B cell (primary cell): Measurements from ENCODE around the gene RIN3. TPM values are rescaled to one million over a fixed set of nuclear protein-coding genes. Genes with fewer than 3 reads are reported as not detected.

Experiments
- ATAC-seq: fragments of 200-7000 bp; cut with Tn5 transposase; one replicate; pipeline ENCODE4 v1.10.0; 2021; ENCODE audit warnings: low read depth, mild to moderate bottlenecking, moderate number of reproducible peaks, moderate library complexity
- CTCF ChIA-PET: fragments of 350-600 bp; sonication (Branson Sonifier 250); formaldehyde crosslinking; loops from one replicate; lab custom pipeline; 2021; ENCODE audit warnings: antibody characterized with exemption, inconsistent platforms; lab: Charles Lee
- POLR2A ChIA-PET: fragments of 350-600 bp; sonication (Branson Sonifier 250); formaldehyde crosslinking; loops from one replicate; lab custom pipeline; 2021; ENCODE audit warnings: antibody characterized with exemption; lab: Charles Lee
- DNase-seq: peaks from one replicate; pipeline ENCODE4 v3.0.0; 2013
- H2AFZ ChIP-seq: 2 replicates; pipeline ENCODE4 v1.6.1; 2012; ENCODE audit warnings: mild to moderate bottlenecking, low read depth, low read length; ENCODE audit not compliant: insufficient read depth, poor library complexity, severe bottlenecking
- H3K27ac ChIP-seq, 2 donors: 1 replicate in 1 of 2; 2 replicates in 1 of 2; pipeline ENCODE4 v1.5.1; 2012 to 2013; ENCODE audit warnings: low read length in 2 of 2, mild to moderate bottlenecking in 2 of 2, moderate library complexity in 1 of 2
- H3K27me3 ChIP-seq, 4 experiments: fragments of 200-600 bp in 1 of 4; sonication (generic) in 1 of 4; replicated peaks in 1 of 4; 1 replicate in 2 of 4; 2 replicates in 2 of 4; pipeline versions ENCODE4 v1.6.1 to v1.7.0; 2013 to 2016; ENCODE audit warnings: low read length in 3 of 4, mild to moderate bottlenecking in 2 of 4, mixed read lengths in 1 of 4, moderate library complexity in 1 of 4; ENCODE audit not compliant: insufficient read depth in 4 of 4, control insufficient read depth in 3 of 4; ENCODE audit errors: control extremely low read depth in 1 of 4
- H3K36me3 ChIP-seq, 2 experiments: replicated peaks in 1 of 2; 1 replicate in 1 of 2; 2 replicates in 1 of 2; pipeline versions ENCODE4 v1.6.1 to v1.7.1; 2013; ENCODE audit warnings: low read length in 1 of 2; ENCODE audit not compliant: insufficient read depth in 2 of 2, control insufficient read depth in 1 of 2; ENCODE audit errors: control extremely low read depth in 1 of 2, extremely low read depth in 1 of 2
- H3K4me1 ChIP-seq, 2 donors: fragments of 200-600 bp in 1 of 2; sonication (generic) in 1 of 2; 1 replicate in 1 of 2; 2 replicates in 1 of 2; pipeline versions ENCODE4 v1.5.1 to v1.6.1; 2013 to 2017; ENCODE audit warnings: low read length in 2 of 2; ENCODE audit not compliant: control insufficient read depth in 2 of 2, insufficient read depth in 2 of 2
- H3K4me2 ChIP-seq: replicated peaks from 2 replicates; pipeline ENCODE3; 2012; ENCODE audit warnings: mild to moderate bottlenecking, low read depth, low read length; ENCODE audit not compliant: poor library complexity, severe bottlenecking
- H3K4me3 ChIP-seq, 5 experiments: fragments of 200-600 bp in 1 of 5; sonication (generic) in 1 of 5; 1 replicate in 3 of 5; 2 replicates in 2 of 5; pipeline versions ENCODE4 v1.5.1 to v1.7.0; 2011 to 2016; ENCODE audit warnings: low read length in 4 of 5, mild to moderate bottlenecking in 4 of 5, low read depth in 2 of 5, control low read depth in 1 of 5, moderate library complexity in 1 of 5; ENCODE audit not compliant: insufficient read depth in 1 of 5; ENCODE audit errors: control extremely low read depth in 1 of 5, extremely low read depth in 1 of 5
- H3K79me2 ChIP-seq: fragments of 200-600 bp; sonication (generic); one replicate; pipeline ENCODE4 v1.6.0; 2016; ENCODE audit warnings: low read length; ENCODE audit not compliant: control insufficient read depth, insufficient read depth
- H3K9ac ChIP-seq: fragments of 200-600 bp; sonication (generic); 2 replicates; pipeline ENCODE4 v1.6.1; 2017; ENCODE audit warnings: mild to moderate bottlenecking, low read length, moderate library complexity
- H3K9me3 ChIP-seq, 3 donors: one replicate each; pipeline versions ENCODE4 v1.6.1 to v1.7.1; 2013; ENCODE audit warnings: low read length in 2 of 3; ENCODE audit not compliant: control insufficient read depth in 2 of 3, insufficient read depth in 1 of 3; ENCODE audit errors: control extremely low read depth in 1 of 3
- H4K20me1 ChIP-seq: 2 replicates; pipeline ENCODE4 v1.6.0; 2012; ENCODE audit warnings: mild to moderate bottlenecking, low read length; ENCODE audit not compliant: insufficient read depth, control insufficient read depth, poor library complexity, severe bottlenecking
- H3K27ac Mint-ChIP-seq: one replicate; pipeline ENCODE4 v1.8.0; 2021; ENCODE audit warnings: mixed read lengths
- H3K27me3 Mint-ChIP-seq: one replicate; pipeline ENCODE4 v1.8.0; 2021; ENCODE audit warnings: mixed read lengths
- H3K4me1 Mint-ChIP-seq: one replicate; pipeline ENCODE4 v1.8.0; 2021; ENCODE audit warnings: mixed read lengths
- H3K4me3 Mint-ChIP-seq: one replicate; pipeline ENCODE4 v1.8.0; 2021; ENCODE audit warnings: mixed read lengths
- H3K9me3 Mint-ChIP-seq: one replicate; pipeline ENCODE4 v1.8.0; 2022; ENCODE audit warnings: mixed read lengths; ENCODE audit not compliant: insufficient read depth
- EZH2 ChIP-seq: IDR thresholded peaks from 2 replicates; pipeline ENCODE4 v1.6.1; 2012; ENCODE audit warnings: borderline replicate concordance, low read depth, mild to moderate bottlenecking, moderate library complexity, low read length; ENCODE audit not compliant: insufficient read depth, poor library complexity, severe bottlenecking
- WGBS: methylation state at CpG from one replicate; pipeline ENCODE4 v1.1.5; 2013; ENCODE audit warnings: missing lambda C conversion rate; ENCODE audit not compliant: insufficient coverage; 5-methylcytosine and 5-hydroxymethylcytosine counted together
- intact Hi-C: fragments of 100-400 bp; cut with micrococcal nuclease; formaldehyde crosslinking; loops from one replicate; pipeline ENCODE4 v1.10.0; 2022
- polyA plus RNA-seq: library from polyadenylated mRNA; depleted of rRNA; stranded (reverse); fragments of >200 nt; gene quantifications from 2 replicates; pipeline ENCODE4 v1.2.3, GENCODE V29; 2012
- total RNA-seq, 2 donors: library from RNA; stranded (reverse); fragments of 120-200 nt in 1 of 2; gene quantifications; 1 replicate in 1 of 2; 2 replicates in 1 of 2; pipeline versions ENCODE4 v1.2.3 to v1.2.4, GENCODE V29; 2013 to 2022
- TF ChIP-seq, protein P1 (sequence below): fragments of 200-600 bp; IDR thresholded peaks from one replicate; pipeline ENCODE4 v1.8.0; 2022; ENCODE audit warnings: antibody characterized with exemption, mild to moderate bottlenecking

Gene RIN3
- total and polyA plus RNA-seq, 2 donors (not counting 1 experiment from before 2014, with no cell fraction given) = 62.1 to 123 TPM

GRCh38 chr14:92684801-92685560 lies 171.4 kb downstream of the RIN3 start:
- no peak overlapping the region for H3K4me3 Mint-ChIP-seq
- Histone ChIP-seq H3K36me3 (peaks cover 6 to 80% of the 10 kb centered on the region in 2 experiments), H3K27ac (no peak overlapping the region), H3K27me3 (no peaks in the 10 kb centered on the region), H4K20me1 (peaks cover 84% of the 10 kb centered on the region), H2AFZ (no peak overlapping the region), H3K79me2 (peaks cover 17% of the 10 kb centered on the region), H3K4me3 (no peak overlapping the region), H3K9me3 (peaks cover 0 to 15% (median 0%) of the 10 kb centered on the region in 3 donors), H3K9ac (no peak overlapping the region), H3K4me2 (no peak overlapping the region), H3K4me1 (peaks cover 11 to 12% of the 10 kb centered on the region in 2 donors)
- POLR2A ChIA-PET = interaction anchor here (0.7 to 0.8 kb wide), 2 partner anchors 15 to 95 kb away, joined by 4 to 6 read pairs; no protein-coding TSS in a partner anchor
- no peak overlapping the region for H3K27ac Mint-ChIP-seq
- CTCF ChIA-PET = interaction anchor here (1.5 to 7.4 kb wide), 5 partner anchors 31 to 97 kb away, joined by 3 to 62 read pairs (median 6); no protein-coding TSS in a partner anchor
- intact Hi-C loops = loop anchor here (10.0 kb wide), 1 partner anchor 550 kb away; no protein-coding TSS in a partner anchor
- peaks cover 11% of the 10 kb centered on the region for H3K4me1 Mint-ChIP-seq
- TF ChIP-seq, protein P1, sequence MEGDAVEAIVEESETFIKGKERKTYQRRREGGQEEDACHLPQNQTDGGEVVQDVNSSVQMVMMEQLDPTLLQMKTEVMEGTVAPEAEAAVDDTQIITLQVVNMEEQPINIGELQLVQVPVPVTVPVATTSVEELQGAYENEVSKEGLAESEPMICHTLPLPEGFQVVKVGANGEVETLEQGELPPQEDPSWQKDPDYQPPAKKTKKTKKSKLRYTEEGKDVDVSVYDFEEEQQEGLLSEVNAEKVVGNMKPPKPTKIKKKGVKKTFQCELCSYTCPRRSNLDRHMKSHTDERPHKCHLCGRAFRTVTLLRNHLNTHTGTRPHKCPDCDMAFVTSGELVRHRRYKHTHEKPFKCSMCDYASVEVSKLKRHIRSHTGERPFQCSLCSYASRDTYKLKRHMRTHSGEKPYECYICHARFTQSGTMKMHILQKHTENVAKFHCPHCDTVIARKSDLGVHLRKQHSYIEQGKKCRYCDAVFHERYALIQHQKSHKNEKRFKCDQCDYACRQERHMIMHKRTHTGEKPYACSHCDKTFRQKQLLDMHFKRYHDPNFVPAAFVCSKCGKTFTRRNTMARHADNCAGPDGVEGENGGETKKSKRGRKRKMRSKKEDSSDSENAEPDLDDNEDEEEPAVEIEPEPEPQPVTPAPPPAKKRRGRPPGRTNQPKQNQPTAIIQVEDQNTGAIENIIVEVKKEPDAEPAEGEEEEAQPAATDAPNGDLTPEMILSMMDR = no peak
- no peak for TF ChIP-seq EZH2
- no peaks in the 10 kb centered on the region for H3K27me3 Mint-ChIP-seq
- DNase-seq = no peak
- no peak for ATAC-seq
- no peaks in the 10 kb centered on the region for H3K9me3 Mint-ChIP-seq
- WGBS = 96% methylated on average over 20 of the region's 21 CpGs
